SK-N-SH treated with all-trans-retinoic acid at 6 μM for 48 hours (cell line): ENCODE measurements around the gene SYT6.

Experiments used
- ATAC-seq: fragments of 200-7000 bp; cut with Tn5 transposase; 3 replicates; pipeline ENCODE4 v1.9.1; 2020; ENCODE audit warnings: mild to moderate bottlenecking, moderate library complexity
- BACH2 ChIP-seq: fragments of 250-450 bp; sonication (Bioruptor Pico); IDR thresholded peaks from 2 replicates; pipeline ENCODE4 v1.9.0; 2021; ENCODE audit warnings: mild to moderate bottlenecking, borderline replicate concordance
- CSDC2 ChIP-seq: fragments of 250-450 bp; sonication (Bioruptor Pico); IDR thresholded peaks from 2 replicates; pipeline ENCODE4 v1.5.0; 2020; ENCODE audit warnings: mild to moderate bottlenecking, moderate library complexity
- ESRRG ChIP-seq: fragments of 250-450 bp; sonication (Bioruptor Pico); IDR thresholded peaks from 2 replicates; pipeline ENCODE4 v1.6.1; 2021; ENCODE audit warnings: mild to moderate bottlenecking
- GLIS3 ChIP-seq: fragments of 250-450 bp; sonication (Bioruptor Pico); IDR thresholded peaks from 2 replicates; pipeline ENCODE4 v1.5.0; 2020; ENCODE audit warnings: mild to moderate bottlenecking, moderate library complexity
- OSR1 ChIP-seq: fragments of 250-450 bp; sonication (Bioruptor Pico); IDR thresholded peaks from 2 replicates; pipeline ENCODE4 v1.8.0; 2022; ENCODE audit warnings: moderate library complexity, mild to moderate bottlenecking, inconsistent platforms
- PPARA ChIP-seq: fragments of 250-450 bp; sonication (Bioruptor Pico); IDR thresholded peaks from 2 replicates; pipeline ENCODE4 v1.5.0; 2020; ENCODE audit warnings: mild to moderate bottlenecking, borderline replicate concordance
- RARB ChIP-seq: fragments of 250-450 bp; sonication (Bioruptor Pico); IDR thresholded peaks from 2 replicates; pipeline ENCODE4 v1.8.0; 2021; ENCODE audit warnings: mild to moderate bottlenecking, moderate library complexity
- SNAI2 ChIP-seq: fragments of 250-450 bp; sonication (Bioruptor Pico); IDR thresholded peaks from 2 replicates; pipeline ENCODE4 v1.5.0; 2020; ENCODE audit warnings: mild to moderate bottlenecking, moderate library complexity
- TCF4 ChIP-seq: fragments of 250-450 bp; sonication (Bioruptor Pico); IDR thresholded peaks from 2 replicates; pipeline ENCODE4 v1.8.0; 2021; ENCODE audit warnings: mild to moderate bottlenecking, moderate library complexity, borderline replicate concordance
- TOX ChIP-seq: fragments of 250-450 bp; sonication (Bioruptor Pico); IDR thresholded peaks from 2 replicates; pipeline ENCODE4 v1.8.0; 2021; ENCODE audit warnings: mild to moderate bottlenecking, moderate library complexity, borderline replicate concordance
- ZC3H10 ChIP-seq: fragments of 250-450 bp; sonication (Bioruptor Pico); IDR thresholded peaks from 2 replicates; pipeline ENCODE4 v1.5.1; 2021; ENCODE audit warnings: mild to moderate bottlenecking, moderate library complexity
- ZFP3 ChIP-seq: fragments of 250-450 bp; sonication (Bioruptor Pico); IDR thresholded peaks from 2 replicates; pipeline ENCODE4 v1.5.0; 2020; ENCODE audit warnings: mild to moderate bottlenecking, moderate library complexity
- ZFP30 ChIP-seq: fragments of 450-650 bp; formaldehyde crosslinking; IDR thresholded peaks from 2 replicates; pipeline ENCODE4 v1.5.0; 2022; ENCODE audit warnings: mild to moderate bottlenecking, moderate library complexity
- ZNF565 ChIP-seq: fragments of 450-650 bp; formaldehyde crosslinking; conservative IDR thresholded peaks from 2 replicates; pipeline ENCODE4 v1.5.0; 2020; ENCODE audit warnings: low read depth, mild to moderate bottlenecking, moderate library complexity
- ZNF70 ChIP-seq: fragments of 450-650 bp; formaldehyde crosslinking; IDR thresholded peaks from 2 replicates; pipeline ENCODE4 v1.5.0; 2020; ENCODE audit warnings: mild to moderate bottlenecking, moderate library complexity
- ZNF8 ChIP-seq: fragments of 450-650 bp; formaldehyde crosslinking; IDR thresholded peaks from 2 replicates; pipeline ENCODE4 v1.5.0; 2020; ENCODE audit warnings: mild to moderate bottlenecking, moderate library complexity
- TF ChIP-seq, protein P1 (sequence below): fragments of 250-450 bp; sonication (Bioruptor Pico); IDR thresholded peaks from 2 replicates; pipeline ENCODE4 v1.8.0; 2020; ENCODE audit warnings: mild to moderate bottlenecking, moderate library complexity, borderline replicate concordance
- TF ChIP-seq, protein P2 (sequence below): fragments of 250-450 bp; sonication (Bioruptor Pico); IDR thresholded peaks from 2 replicates; pipeline ENCODE4 v1.5.1; 2021; ENCODE audit warnings: mild to moderate bottlenecking, moderate library complexity
- TF ChIP-seq, protein P3 (sequence below): fragments of 250-450 bp; sonication (Bioruptor Pico); IDR thresholded peaks from 2 replicates; pipeline ENCODE4 v1.5.1; 2020; ENCODE audit warnings: low read depth, mild to moderate bottlenecking, moderate library complexity
- TF ChIP-seq, protein P4 (sequence below): fragments of 250-450 bp; sonication (Bioruptor Pico); IDR thresholded peaks from 2 replicates; pipeline ENCODE4 v1.5.0; 2020; ENCODE audit warnings: mild to moderate bottlenecking, moderate library complexity

The SYT6 gene

DNA sequence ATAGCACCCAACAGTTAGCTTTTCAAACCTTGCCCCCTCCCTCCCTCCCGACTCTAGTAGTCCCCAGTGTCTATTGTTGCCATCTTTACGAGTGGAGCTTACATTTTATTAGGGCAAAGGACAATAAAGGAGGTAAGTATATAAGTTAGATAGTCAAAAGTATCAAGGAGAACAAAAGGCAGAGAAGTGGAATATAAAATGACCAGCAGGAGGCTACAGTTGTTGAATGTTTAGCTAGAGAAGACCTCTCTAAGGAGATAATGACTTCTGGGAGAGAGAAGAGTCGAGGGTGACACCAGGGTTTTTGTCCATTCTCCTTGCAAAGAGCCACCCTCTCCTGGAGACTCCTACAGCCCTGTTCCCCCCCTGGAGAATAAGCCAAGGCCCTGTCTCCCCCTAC is 48.7 kb downstream of the SYT6 start:
- TF ChIP-seq, protein P1, sequence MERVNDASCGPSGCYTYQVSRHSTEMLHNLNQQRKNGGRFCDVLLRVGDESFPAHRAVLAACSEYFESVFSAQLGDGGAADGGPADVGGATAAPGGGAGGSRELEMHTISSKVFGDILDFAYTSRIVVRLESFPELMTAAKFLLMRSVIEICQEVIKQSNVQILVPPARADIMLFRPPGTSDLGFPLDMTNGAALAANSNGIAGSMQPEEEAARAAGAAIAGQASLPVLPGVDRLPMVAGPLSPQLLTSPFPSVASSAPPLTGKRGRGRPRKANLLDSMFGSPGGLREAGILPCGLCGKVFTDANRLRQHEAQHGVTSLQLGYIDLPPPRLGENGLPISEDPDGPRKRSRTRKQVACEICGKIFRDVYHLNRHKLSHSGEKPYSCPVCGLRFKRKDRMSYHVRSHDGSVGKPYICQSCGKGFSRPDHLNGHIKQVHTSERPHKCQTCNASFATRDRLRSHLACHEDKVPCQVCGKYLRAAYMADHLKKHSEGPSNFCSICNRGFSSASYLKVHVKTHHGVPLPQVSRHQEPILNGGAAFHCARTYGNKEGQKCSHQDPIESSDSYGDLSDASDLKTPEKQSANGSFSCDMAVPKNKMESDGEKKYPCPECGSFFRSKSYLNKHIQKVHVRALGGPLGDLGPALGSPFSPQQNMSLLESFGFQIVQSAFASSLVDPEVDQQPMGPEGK (CRISPR knock-in tag): no peak
- no peak for TF ChIP-seq PPARA (CRISPR knock-in tag)
- no peak for TF ChIP-seq ZNF8 (CRISPR knock-in tag)
- TF ChIP-seq, protein P2, sequence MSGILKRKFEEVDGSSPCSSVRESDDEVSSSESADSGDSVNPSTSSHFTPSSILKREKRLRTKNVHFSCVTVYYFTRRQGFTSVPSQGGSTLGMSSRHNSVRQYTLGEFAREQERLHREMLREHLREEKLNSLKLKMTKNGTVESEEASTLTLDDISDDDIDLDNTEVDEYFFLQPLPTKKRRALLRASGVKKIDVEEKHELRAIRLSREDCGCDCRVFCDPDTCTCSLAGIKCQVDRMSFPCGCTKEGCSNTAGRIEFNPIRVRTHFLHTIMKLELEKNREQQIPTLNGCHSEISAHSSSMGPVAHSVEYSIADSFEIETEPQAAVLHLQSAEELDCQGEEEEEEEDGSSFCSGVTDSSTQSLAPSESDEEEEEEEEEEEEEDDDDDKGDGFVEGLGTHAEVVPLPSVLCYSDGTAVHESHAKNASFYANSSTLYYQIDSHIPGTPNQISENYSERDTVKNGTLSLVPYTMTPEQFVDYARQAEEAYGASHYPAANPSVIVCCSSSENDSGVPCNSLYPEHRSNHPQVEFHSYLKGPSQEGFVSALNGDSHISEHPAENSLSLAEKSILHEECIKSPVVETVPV (CRISPR knock-in tag): no peak
- TF ChIP-seq ZC3H10 (CRISPR knock-in tag): no peak
- no peak for TF ChIP-seq SNAI2 (CRISPR knock-in tag)
- ATAC-seq: no peak

DNA sequence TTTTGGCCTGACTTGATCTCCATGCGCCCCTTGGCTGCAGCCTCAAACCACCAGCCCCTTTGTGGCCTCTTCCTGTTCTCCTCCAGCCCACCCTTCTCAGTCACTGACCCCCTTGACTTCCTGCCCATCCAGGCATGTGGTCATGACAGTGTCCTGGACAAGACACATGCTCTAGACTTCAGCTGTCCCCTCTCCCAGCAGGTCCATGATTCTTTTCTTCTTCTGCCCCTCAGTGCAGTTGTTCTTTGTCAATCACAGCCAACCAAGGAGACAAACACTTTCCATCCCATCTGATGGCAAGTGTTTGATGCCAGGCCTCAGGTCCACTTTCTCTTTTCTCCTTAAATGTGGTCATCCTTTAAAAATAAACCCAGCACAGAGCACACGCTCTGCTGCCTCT is 49.7 kb downstream of the SYT6 start:
- ATAC-seq: no peak
- TF ChIP-seq, protein P3, sequence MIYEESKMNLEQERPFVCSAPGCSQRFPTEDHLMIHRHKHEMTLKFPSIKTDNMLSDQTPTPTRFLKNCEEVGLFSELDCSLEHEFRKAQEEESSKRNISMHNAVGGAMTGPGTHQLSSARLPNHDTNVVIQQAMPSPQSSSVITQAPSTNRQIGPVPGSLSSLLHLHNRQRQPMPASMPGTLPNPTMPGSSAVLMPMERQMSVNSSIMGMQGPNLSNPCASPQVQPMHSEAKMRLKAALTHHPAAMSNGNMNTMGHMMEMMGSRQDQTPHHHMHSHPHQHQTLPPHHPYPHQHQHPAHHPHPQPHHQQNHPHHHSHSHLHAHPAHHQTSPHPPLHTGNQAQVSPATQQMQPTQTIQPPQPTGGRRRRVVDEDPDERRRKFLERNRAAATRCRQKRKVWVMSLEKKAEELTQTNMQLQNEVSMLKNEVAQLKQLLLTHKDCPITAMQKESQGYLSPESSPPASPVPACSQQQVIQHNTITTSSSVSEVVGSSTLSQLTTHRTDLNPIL (CRISPR knock-in tag): no peak
- TF ChIP-seq TCF4 (CRISPR knock-in tag) (no peak), GLIS3 (CRISPR knock-in tag) (no peak), ZFP3 (CRISPR knock-in tag) (no peak), ZFP30 (CRISPR knock-in tag) (no peak)

DNA sequence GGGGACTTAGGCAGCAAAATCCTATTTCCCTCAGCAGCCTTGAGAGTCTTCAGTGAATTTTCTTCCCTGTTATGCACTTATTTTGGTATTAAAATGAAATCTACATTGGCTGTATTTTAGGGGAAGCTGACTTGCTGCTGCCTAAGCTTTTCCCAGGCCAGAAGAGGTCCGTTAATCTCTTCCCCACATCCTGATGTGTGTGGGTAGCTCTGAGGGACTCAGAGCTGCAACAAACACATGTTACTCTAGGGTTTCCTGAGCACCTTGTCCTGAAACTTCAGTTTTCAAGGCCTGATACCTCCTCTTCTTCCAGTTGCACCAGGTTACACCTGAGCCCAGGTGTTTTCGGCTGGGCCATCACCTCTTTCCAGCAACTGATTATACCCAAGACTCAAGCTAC is 51.5 kb downstream of the SYT6 start:
- no peak for TF ChIP-seq ZFP3 (CRISPR knock-in tag)
- TF ChIP-seq, protein P1 (CRISPR knock-in tag): no peak
- TF ChIP-seq RARB: no peak
- TF ChIP-seq ZC3H10 (CRISPR knock-in tag): no peak
- no peak for TF ChIP-seq TOX
- TF ChIP-seq, all 23 proteins: peak for 0
- ATAC-seq: no peak

DNA sequence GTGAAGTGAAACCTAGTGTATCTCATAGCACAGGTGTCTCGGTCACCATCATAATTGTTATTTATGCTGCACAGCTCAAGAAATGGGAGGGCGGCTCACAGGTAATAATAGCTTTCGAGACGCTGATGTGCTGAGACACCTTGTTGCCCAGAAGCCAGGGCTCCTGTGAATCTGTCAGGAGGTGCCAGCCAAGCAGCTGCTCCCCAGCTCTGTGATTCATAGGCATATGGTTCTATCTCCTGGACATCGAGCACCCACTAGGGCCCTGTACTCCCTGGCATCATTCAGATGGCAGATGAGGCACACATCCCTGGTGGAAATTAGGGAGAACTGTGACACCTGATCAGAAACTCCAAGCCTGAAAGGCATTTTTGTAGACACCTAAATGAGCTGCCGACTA is 53.5 kb downstream of the SYT6 start:
- TF ChIP-seq GLIS3 (CRISPR knock-in tag) (no peak), OSR1 (no peak), ZFP3 (CRISPR knock-in tag) (no peak), ESRRG (CRISPR knock-in tag) (no peak)
- TF ChIP-seq, protein P4, sequence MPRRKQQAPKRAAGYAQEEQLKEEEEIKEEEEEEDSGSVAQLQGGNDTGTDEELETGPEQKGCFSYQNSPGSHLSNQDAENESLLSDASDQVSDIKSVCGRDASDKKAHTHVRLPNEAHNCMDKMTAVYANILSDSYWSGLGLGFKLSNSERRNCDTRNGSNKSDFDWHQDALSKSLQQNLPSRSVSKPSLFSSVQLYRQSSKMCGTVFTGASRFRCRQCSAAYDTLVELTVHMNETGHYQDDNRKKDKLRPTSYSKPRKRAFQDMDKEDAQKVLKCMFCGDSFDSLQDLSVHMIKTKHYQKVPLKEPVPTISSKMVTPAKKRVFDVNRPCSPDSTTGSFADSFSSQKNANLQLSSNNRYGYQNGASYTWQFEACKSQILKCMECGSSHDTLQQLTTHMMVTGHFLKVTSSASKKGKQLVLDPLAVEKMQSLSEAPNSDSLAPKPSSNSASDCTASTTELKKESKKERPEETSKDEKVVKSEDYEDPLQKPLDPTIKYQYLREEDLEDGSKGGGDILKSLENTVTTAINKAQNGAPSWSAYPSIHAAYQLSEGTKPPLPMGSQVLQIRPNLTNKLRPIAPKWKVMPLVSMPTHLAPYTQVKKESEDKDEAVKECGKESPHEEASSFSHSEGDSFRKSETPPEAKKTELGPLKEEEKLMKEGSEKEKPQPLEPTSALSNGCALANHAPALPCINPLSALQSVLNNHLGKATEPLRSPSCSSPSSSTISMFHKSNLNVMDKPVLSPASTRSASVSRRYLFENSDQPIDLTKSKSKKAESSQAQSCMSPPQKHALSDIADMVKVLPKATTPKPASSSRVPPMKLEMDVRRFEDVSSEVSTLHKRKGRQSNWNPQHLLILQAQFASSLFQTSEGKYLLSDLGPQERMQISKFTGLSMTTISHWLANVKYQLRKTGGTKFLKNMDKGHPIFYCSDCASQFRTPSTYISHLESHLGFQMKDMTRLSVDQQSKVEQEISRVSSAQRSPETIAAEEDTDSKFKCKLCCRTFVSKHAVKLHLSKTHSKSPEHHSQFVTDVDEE: no peak
- TF ChIP-seq, all 23 proteins: peak for 0
- ATAC-seq: no peak

DNA sequence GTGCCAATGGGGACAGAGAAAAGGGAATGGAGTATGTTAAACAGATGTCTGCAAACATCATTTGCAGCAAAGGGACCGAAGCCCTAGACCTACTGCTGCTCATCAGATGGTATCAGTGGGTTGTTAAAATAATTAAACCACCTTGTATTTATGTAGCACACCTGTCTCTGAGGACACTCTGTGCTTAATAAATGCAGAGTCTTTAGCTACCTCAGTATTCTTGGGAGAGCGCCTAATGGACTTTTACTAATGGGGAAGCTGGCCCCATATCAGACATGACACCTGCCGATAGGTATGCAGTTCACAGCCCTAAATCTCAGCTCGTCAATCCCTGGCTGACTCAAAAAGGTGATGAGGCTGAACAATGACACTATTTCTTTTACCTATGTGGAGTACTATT is 54.4 kb downstream of the SYT6 start:
- ATAC-seq: no peak
- TF ChIP-seq, protein P4: no peak
- TF ChIP-seq ZNF8 (CRISPR knock-in tag) (no peak), OSR1 (no peak), PPARA (CRISPR knock-in tag) (no peak), TCF4 (CRISPR knock-in tag) (no peak), ZFP30 (CRISPR knock-in tag) (no peak), ZNF565 (CRISPR knock-in tag) (no peak), ZFP3 (CRISPR knock-in tag) (no peak), SNAI2 (CRISPR knock-in tag) (no peak), ESRRG (CRISPR knock-in tag) (no peak), CSDC2 (CRISPR knock-in tag) (no peak), BACH2 (CRISPR knock-in tag) (no peak), ZC3H10 (CRISPR knock-in tag) (no peak), ZNF70 (CRISPR knock-in tag) (no peak), RARB (no peak)
- TF ChIP-seq, protein P3 (CRISPR knock-in tag): no peak
